Hepatocyte (in vitro differentiated cells): ENCODE results near the gene E2F1. TPM values are rescaled to one million over a fixed set of nuclear protein-coding genes. Genes with fewer than 3 reads are reported as not detected.

ENCODE experiments used
- DNase-seq: peaks from one replicate; pipeline ENCODE4 v3.0.0-alpha.2; 2016; ENCODE audit warnings: low spot score
- H2AFZ ChIP-seq: fragments of 200-600 bp; sonication (generic); 2 replicates; pipeline ENCODE4 v1.6.0; 2016; ENCODE audit warnings: antibody characterized with exemption, mild to moderate bottlenecking
- H3K27ac ChIP-seq: fragments of 200-600 bp; sonication (generic); 2 replicates; pipeline ENCODE4 v1.5.1; 2016; ENCODE audit warnings: mild to moderate bottlenecking
- H3K27me3 ChIP-seq: fragments of 200-600 bp; sonication (generic); 2 replicates; pipeline ENCODE4 v1.6.1; 2016
- H3K36me3 ChIP-seq: fragments of 200-600 bp; sonication (generic); replicated peaks from 2 replicates; pipeline ENCODE4 v1.5.1; 2016; ENCODE audit warnings: low read depth; ENCODE audit not compliant: insufficient read depth
- H3K4me1 ChIP-seq: fragments of 200-600 bp; sonication (generic); 2 replicates; pipeline ENCODE4 v1.5.1; 2016; ENCODE audit warnings: mild to moderate bottlenecking, moderate library complexity; ENCODE audit not compliant: insufficient read depth
- H3K4me2 ChIP-seq: fragments of 200-600 bp; sonication (generic); 2 replicates; pipeline ENCODE4 v1.6.0; 2016
- H3K4me3 ChIP-seq: fragments of 200-600 bp; sonication (generic); 2 replicates; pipeline ENCODE4 v1.5.1; 2016; ENCODE audit warnings: mild to moderate bottlenecking
- H3K79me2 ChIP-seq: fragments of 200-600 bp; sonication (generic); 2 replicates; pipeline ENCODE4 v1.6.0; 2017; ENCODE audit warnings: mild to moderate bottlenecking
- H3K9me2 ChIP-seq: fragments of 200-600 bp; sonication (generic); replicated peaks from 2 replicates; pipeline ENCODE4 v1.6.0; 2017; ENCODE audit warnings: mild to moderate bottlenecking; ENCODE audit not compliant: insufficient read depth
- H3K9me3 ChIP-seq: fragments of 200-600 bp; sonication (generic); 2 replicates; pipeline ENCODE4 v1.5.1; 2016; ENCODE audit warnings: low read depth, mild to moderate bottlenecking
- H4K20me1 ChIP-seq: fragments of 200-600 bp; sonication (generic); 2 replicates; pipeline ENCODE4 v1.6.0; 2016; ENCODE audit warnings: mild to moderate bottlenecking; ENCODE audit not compliant: insufficient read depth, poor library complexity, severe bottlenecking
- CTCF ChIP-seq: fragments of 200-600 bp; sonication (generic); IDR thresholded peaks from 2 replicates; pipeline ENCODE4 v1.5.1; 2016; ENCODE audit warnings: antibody characterized with exemption, mild to moderate bottlenecking; ENCODE audit not compliant: poor library complexity
- EZH2 ChIP-seq: fragments of 200-600 bp; sonication (generic); IDR thresholded peaks from 2 replicates; pipeline ENCODE4 v1.6.1; 2016; ENCODE audit warnings: antibody characterized with exemption, mild to moderate bottlenecking, borderline replicate concordance
- EZH2phosphoT487 ChIP-seq: fragments of 200-600 bp; sonication (generic); IDR thresholded peaks from one replicate; pipeline ENCODE4 v1.6.1; 2018; ENCODE audit warnings: antibody characterized with exemption, mild to moderate bottlenecking, low read depth, moderate library complexity; ENCODE audit not compliant: unreplicated experiment, severe bottlenecking
- WGBS: methylation state at CpG from one replicate; pipeline ENCODE4 v1.1.6; 2016; ENCODE audit warnings: low lambda C conversion rate; ENCODE audit errors: missing lambda C conversion rate; 5-methylcytosine and 5-hydroxymethylcytosine counted together
- polyA plus RNA-seq: library from polyadenylated mRNA; unstranded; fragments of >200 nt; fragmentation: Nextera tagmentation; extraction: Ambion mirVana; gene quantifications from 2 replicates; pipeline ENCODE4 v1.2.1, GENCODE V29; 2016
- total RNA-seq: library from RNA; depleted of rRNA; stranded (reverse); fragments of >200 nt; gene quantifications from 2 replicates; pipeline ENCODE4 v1.2.3, GENCODE V29; 2014

The E2F1 gene
- total and polyA plus RNA-seq, 2 experiments from 2014 or later, result 9.1 to 11.8 TPM

- H3K9me3 ChIP-seq, result no peaks in the 10 kb centered on the region
- H3K27ac ChIP-seq, result peak overlapping the region; percentile 93
- no peaks in the 10 kb centered on the region for H4K20me1 ChIP-seq
- H3K27me3 ChIP-seq, result no peaks in the 10 kb centered on the region
- H3K36me3 ChIP-seq, result no peaks in the 10 kb centered on the region
- peak overlapping the region; percentile 57 for H3K4me2 ChIP-seq
- H2AFZ ChIP-seq, result no peak overlapping the region
- H3K4me3 ChIP-seq, result no peak overlapping the region
- DNase-seq, result peak; percentile 89
- TF ChIP-seq EZH2, result no peak
- TF ChIP-seq EZH2phosphoT487, result no peak
- peak; percentile 98 for TF ChIP-seq CTCF
- H3K4me1 ChIP-seq, result peaks cover 26% of the 10 kb centered on the region
- no peaks in the 10 kb centered on the region for H3K9me2 ChIP-seq
- WGBS, result 51% methylated on average over 16 of the region's 16 CpGs
- no peaks in the 10 kb centered on the region for H3K79me2 ChIP-seq
Observed at GRCh38 chr20:33653218-33653899, 32.8 kb downstream of the E2F1 start.

GRCh38 chr20:33651562-33652048, 34.6 kb downstream of the E2F1 start:
- Histone ChIP-seq H3K27ac (no peak overlapping the region), H3K4me3 (no peak overlapping the region)

GRCh38 chr20:33650753-33651561, 35.2 kb downstream of the E2F1 start:
- peak; percentile 21 for DNase-seq
- Histone ChIP-seq H3K79me2 (no peaks in the 10 kb centered on the region), H3K4me3 (no peak overlapping the region), H3K9me2 (no peaks in the 10 kb centered on the region), H3K27ac (no peak overlapping the region), H3K4me1 (peaks cover 26% of the 10 kb centered on the region), H3K36me3 (no peaks in the 10 kb centered on the region), H2AFZ (no peak overlapping the region), H4K20me1 (no peaks in the 10 kb centered on the region), H3K4me2 (no peak overlapping the region), H3K9me3 (no peaks in the 10 kb centered on the region), H3K27me3 (no peaks in the 10 kb centered on the region)
- WGBS, result 83% methylated on average over 10 of the region's 10 CpGs
- TF ChIP-seq CTCF (no peak), EZH2phosphoT487 (no peak), EZH2 (no peak)

More at GRCh38 chr20:33651562-33652048, 34.6 kb downstream of the E2F1 start:
- H3K79me2 ChIP-seq, result no peaks in the 10 kb centered on the region
- no peak for TF ChIP-seq EZH2
- H3K4me2 ChIP-seq, result no peak overlapping the region
- H3K9me3 ChIP-seq, result no peaks in the 10 kb centered on the region
- no peaks in the 10 kb centered on the region for H3K36me3 ChIP-seq
- WGBS, result 88% methylated on average over 13 of the region's 13 CpGs
- no peaks in the 10 kb centered on the region for H3K9me2 ChIP-seq
- H3K27me3 ChIP-seq, result no peaks in the 10 kb centered on the region
- H4K20me1 ChIP-seq, result no peaks in the 10 kb centered on the region
- peaks cover 26% of the 10 kb centered on the region for H3K4me1 ChIP-seq
- DNase-seq, result no peak
- H2AFZ ChIP-seq, result no peak overlapping the region
